Panc1 (cell line): ENCODE data around the gene KLHDC7A. TPM values are rescaled to one million over a fixed set of nuclear protein-coding genes. Genes with fewer than 3 reads are reported as not detected.

Experiments
- ATAC-seq: fragments of 200-7000 bp; cut with Tn5 transposase; 2 replicates; pipeline ENCODE4 v1.9.1; 2020; ENCODE audit warnings: mild to moderate bottlenecking, moderate library complexity
- BruUV-seq: library from RNA; stranded (reverse); fragments of 400-500 nt; replicated peaks from 2 replicates; lab custom pipeline; 2021; lab: Mats Ljungman, UMichigan
- CTCF ChIA-PET: fragments of 300-600 bp; sonication (Branson Sonifier 250); formaldehyde crosslinking; loops from one replicate; lab custom pipeline; 2022; ENCODE audit warnings: antibody characterized with exemption; lab: Charles Lee
- POLR2A ChIA-PET: fragments of 300-600 bp; sonication (Branson Sonifier 250); formaldehyde crosslinking; loops from one replicate; lab custom pipeline; 2022; ENCODE audit warnings: antibody characterized with exemption; lab: Charles Lee
- DNase-seq: peaks from one replicate; pipeline ENCODE4 v3.0.0-alpha.2; 2010; ENCODE audit warnings: low read depth, low spot score
- H3K27ac ChIP-seq: 2 replicates; pipeline ENCODE4 v1.5.1; 2011; ENCODE audit warnings: mild to moderate bottlenecking, low read length, inconsistent platforms
- H3K27me3 ChIP-seq: fragments of 200-500 bp; sonication (Bioruptor generic); 2 replicates; pipeline ENCODE4 v1.6.0; 2014; ENCODE audit warnings: low read length, inconsistent platforms; ENCODE audit not compliant: control insufficient read depth, insufficient read depth
- H3K36me3 ChIP-seq: fragments of 200-500 bp; sonication (Bioruptor generic); 2 replicates; pipeline ENCODE4 v1.5.1; 2014; ENCODE audit warnings: inconsistent platforms, mild to moderate bottlenecking, low read length, moderate library complexity; ENCODE audit not compliant: control insufficient read depth, insufficient read depth
- H3K4me1 ChIP-seq: 2 replicates; pipeline ENCODE4 v1.5.1; 2011; ENCODE audit warnings: inconsistent platforms, mild to moderate bottlenecking, low read length, moderate library complexity; ENCODE audit not compliant: control insufficient read depth, insufficient read depth
- H3K4me3 ChIP-seq, 2 experiments: 2 replicates each; pipeline ENCODE4 v1.5.1; 2011 to 2012; ENCODE audit warnings: low read depth in 2 of 2, low read length in 2 of 2, mild to moderate bottlenecking in 2 of 2, inconsistent platforms in 1 of 2, moderate library complexity in 1 of 2
- H3K9me3 ChIP-seq: fragments of 200-500 bp; sonication (Bioruptor generic); 2 replicates; pipeline ENCODE4 v1.5.1; 2014; ENCODE audit warnings: low read depth, mild to moderate bottlenecking, inconsistent platforms, low read length, moderate library complexity; ENCODE audit not compliant: control insufficient read depth, insufficient read depth
- CTCF ChIP-seq: fragments of 450-650 bp; IDR thresholded peaks from 2 replicates; pipeline ENCODE4 v1.5.1; 2017; ENCODE audit warnings: mild to moderate bottlenecking
- POLR2AphosphoS5 ChIP-seq: IDR thresholded peaks from 2 replicates; pipeline ENCODE4 v1.6.1; 2012; ENCODE audit warnings: mild to moderate bottlenecking, low read depth, low read length, moderate library complexity
- REST ChIP-seq, 2 experiments: IDR thresholded peaks; 2 replicates each; pipeline ENCODE4 v1.6.1; 2011 to 2012; ENCODE audit warnings: low read depth in 2 of 2, control low read depth in 1 of 2, low read length in 1 of 2, mild to moderate bottlenecking in 1 of 2, moderate library complexity in 1 of 2; ENCODE audit not compliant: insufficient read depth in 1 of 2
- SIN3A ChIP-seq: IDR thresholded peaks from 2 replicates; pipeline ENCODE4 v1.6.1; 2012; ENCODE audit warnings: low read depth, mild to moderate bottlenecking, low read length, moderate library complexity, borderline replicate concordance; ENCODE audit not compliant: insufficient read depth
- TCF7L2 ChIP-seq: IDR thresholded peaks from 2 replicates; pipeline ENCODE4 v1.6.1; 2011; ENCODE audit warnings: mild to moderate bottlenecking, low read depth, low read length, inconsistent platforms
- in situ Hi-C: cut with HindIII; loops from 2 replicates; pipeline ENCODE4 v1.10.0; 2016; ENCODE audit warnings: low sequenced_read_pairs, low pct_unique_long_range_greater_than_20kb
- intact Hi-C: fragments of 100-400 bp; cut with micrococcal nuclease; formaldehyde crosslinking; loops from one replicate; pipeline ENCODE4 v1.10.0; 2022; ENCODE audit not compliant: unreplicated experiment
- total RNA-seq: library from RNA; stranded (reverse); gene quantifications from one replicate; pipeline ENCODE4 v1.2.1, GENCODE V29; 2021; ENCODE audit not compliant: unreplicated experiment

The KLHDC7A gene
- total RNA-seq, 1 experiment from 2014 or later, result 0.31 TPM

DNA sequence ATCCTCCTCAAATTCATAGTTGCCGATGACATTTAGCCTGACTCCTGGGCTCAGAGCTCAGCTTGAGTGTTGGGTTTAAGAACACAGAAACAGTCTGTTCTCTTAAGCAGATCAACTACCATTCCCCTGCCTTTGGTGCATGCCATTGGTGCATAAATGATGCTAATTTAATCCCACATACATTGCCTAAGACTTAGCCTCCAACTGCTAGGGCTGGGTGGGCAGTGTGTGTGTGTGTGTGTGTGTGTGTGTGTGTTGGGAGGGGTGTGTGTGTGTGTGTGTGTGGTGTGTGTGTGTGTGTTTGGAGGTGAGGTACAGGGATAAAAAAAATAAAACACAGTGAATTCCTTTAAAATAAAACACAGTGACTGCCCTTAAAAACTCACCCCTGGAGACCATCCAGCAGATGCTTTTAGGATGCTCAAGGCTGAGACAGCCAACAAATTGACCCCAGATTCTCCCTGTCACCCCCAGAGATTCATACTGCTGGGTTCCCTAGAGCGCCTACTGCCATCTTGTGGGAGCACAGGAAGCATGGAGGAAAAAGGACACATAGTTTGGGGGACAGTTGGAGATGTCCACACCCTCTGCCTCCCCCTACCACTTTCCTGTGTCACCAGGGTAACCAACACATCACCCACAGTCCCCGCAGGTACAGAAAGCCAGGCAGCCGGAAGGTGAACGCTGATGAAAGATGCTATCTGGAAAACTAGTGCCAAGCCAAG is 30.6 kb downstream of the KLHDC7A start:
- in situ Hi-C loops, result no loop called here
- Histone ChIP-seq H3K4me3 (no peak overlapping the region), H3K36me3 (no peaks in the 10 kb centered on the region), H3K4me1 (no peaks in the 10 kb centered on the region), H3K27me3 (peaks cover 9% of the 10 kb centered on the region; the same call in 1 of the 2 replicates), H3K27ac (no peak overlapping the region), H3K9me3 (peaks cover 8% of the 10 kb centered on the region; the same call in 1 of the 2 replicates)
- no peak for DNase-seq
- CTCF ChIA-PET, result interaction anchor here (0.7 kb wide), 2 partner anchors 87 to 167 kb away, joined by 4 to 10 read pairs; no protein-coding TSS in a partner anchor
- intact Hi-C loops, result loop anchor here (10.0 kb wide), 1 partner anchor 63 kb away; no protein-coding TSS in a partner anchor
- POLR2A ChIA-PET, result no interaction called here
- no TSS peak for BruUV-seq
- no peak for ATAC-seq
- TF ChIP-seq SIN3A (no peak), CTCF (peak; percentile 51; the same call in 1 of the 2 replicates), POLR2AphosphoS5 (no peak), REST (IDR thresholded peaks at IDR 0.05; ENCODE audit: insufficient read depth in 1 of 2, low read depth in 2 of 2, low read length in 1 of 2) (no peak)

- ChIA-PET POLR2A (no interaction called here), CTCF (interaction anchor here (0.7 kb wide), 2 partner anchors 87 to 168 kb away, joined by 4 to 10 read pairs; no protein-coding TSS in a partner anchor)
- no peak for DNase-seq
- intact Hi-C loops (loop anchor here (10.0 kb wide), 1 partner anchor 63 kb away; no protein-coding TSS in a partner anchor), in situ Hi-C loops (no loop called here)
- Histone ChIP-seq H3K27me3 (peaks cover 9% of the 10 kb centered on the region; the same call in 1 of the 2 replicates), H3K27ac (no peak overlapping the region), H3K36me3 (no peaks in the 10 kb centered on the region), H3K9me3 (peaks cover 11% of the 10 kb centered on the region; the same call in 1 of the 2 replicates), H3K4me1 (no peaks in the 10 kb centered on the region), H3K4me3 (no peak overlapping the region)
- BruUV-seq, result no TSS peak
- TF ChIP-seq TCF7L2, result no peak
- no peak for TF ChIP-seq REST (IDR thresholded peaks at IDR 0.05; ENCODE audit: insufficient read depth in 1 of 2, low read depth in 2 of 2, low read length in 1 of 2)
- TF ChIP-seq CTCF, result no peak
- no peak for TF ChIP-seq SIN3A
- ATAC-seq, result no peak
Measured at GRCh38 chr1:18511874-18512150, 31.1 kb downstream of the KLHDC7A start.
